Activated naive CD8-positive, alpha-beta T cell treated with anti-CD3 and anti-CD28 coated beads for 36 hours (primary cell): Measurements from ENCODE around the gene SYNE1. TPM values are rescaled to one million over a fixed set of nuclear protein-coding genes. Genes with fewer than 3 reads are reported as not detected.
"Not testable (repeated sequence)": the region's sequence is repeated elsewhere in the genome, so short reads cannot be mapped to it uniquely, and the experiment has no call there.

Experiments
- DNase-seq: peaks from one replicate; pipeline ENCODE4 v3.0.0; 2021
- H3K27ac Mint-ChIP-seq: one replicate; pipeline ENCODE4 v1.8.0; 2022; ENCODE audit warnings: mild to moderate bottlenecking, moderate library complexity, mixed read lengths
- H3K27me3 Mint-ChIP-seq: one replicate; pipeline ENCODE4 v1.8.0; 2022; ENCODE audit warnings: mild to moderate bottlenecking, mixed read lengths
- H3K36me3 Mint-ChIP-seq: one replicate; pipeline ENCODE4 v1.8.0; 2021; ENCODE audit warnings: mild to moderate bottlenecking, mixed read lengths
- H3K4me1 Mint-ChIP-seq: one replicate; pipeline ENCODE4 v1.8.0; 2021; ENCODE audit warnings: mixed read lengths
- H3K4me3 Mint-ChIP-seq: one replicate; pipeline ENCODE4 v1.8.0; 2022; ENCODE audit warnings: mild to moderate bottlenecking, moderate library complexity, mixed read lengths
- H3K9me3 Mint-ChIP-seq: one replicate; pipeline ENCODE4 v1.8.0; 2022; ENCODE audit warnings: mixed read lengths
- total RNA-seq, 2 experiments: library from RNA; stranded (reverse); gene quantifications; one replicate each; pipeline ENCODE4 v1.2.3, GENCODE V29; 2021

Gene SYNE1
- total RNA-seq, 2 experiments from 2014 or later: 21.9 to 26.7 TPM

DNA sequence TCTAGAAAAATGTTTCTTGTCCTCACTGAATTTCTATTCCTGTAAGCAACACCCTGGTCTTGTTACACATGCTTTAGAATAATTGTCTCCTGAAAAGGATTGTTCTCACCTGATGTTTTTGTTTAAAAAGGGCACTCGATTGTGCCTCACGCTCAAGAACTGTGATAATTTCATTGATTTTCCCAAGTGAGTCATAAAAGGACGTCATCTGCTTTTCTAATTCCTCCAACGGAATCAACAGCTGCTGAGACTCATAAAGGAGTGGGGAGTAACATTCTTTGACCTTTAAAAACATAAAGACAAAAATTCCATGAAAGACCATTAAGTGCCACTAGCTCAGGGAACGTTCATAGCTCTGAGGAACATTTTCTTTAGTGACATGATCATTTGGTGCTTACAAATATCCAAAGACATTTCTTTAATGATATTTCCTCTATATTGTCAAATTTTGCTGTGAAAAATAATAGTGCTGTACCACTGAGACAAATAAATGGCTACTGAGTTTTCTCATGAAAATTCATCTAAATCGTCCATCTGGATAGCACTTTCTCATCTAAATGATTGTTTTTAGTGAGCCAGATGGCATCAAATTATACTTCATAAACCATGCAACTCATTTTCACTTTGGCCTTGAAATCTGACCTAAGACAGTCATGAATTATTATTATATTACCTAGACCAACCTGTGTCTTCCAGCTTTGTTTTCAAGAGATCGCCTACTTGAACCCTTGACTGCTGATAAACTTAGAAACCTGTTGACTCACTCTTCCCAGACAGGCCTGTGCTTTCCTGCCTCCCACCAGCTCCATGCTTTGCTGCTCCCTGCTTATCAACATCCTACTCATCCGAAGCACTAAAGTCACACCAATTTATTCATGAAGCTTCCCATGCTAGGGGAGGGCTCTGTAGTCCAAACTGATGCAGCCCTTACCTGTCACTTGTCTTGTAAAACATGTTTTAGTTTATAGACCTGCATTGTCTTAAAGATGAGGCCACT, 178.2 kb downstream of the SYNE1 start:
- Mint-ChIP-seq H3K9me3 (no peaks in the 10 kb centered on the region), H3K36me3 (no peaks in the 10 kb centered on the region), H3K4me3 (no peak overlapping the region), H3K27me3 (peaks cover 20% of the 10 kb centered on the region), H3K27ac (no peak overlapping the region), H3K4me1 (peaks cover 10% of the 10 kb centered on the region)
- DNase-seq: no peak

DNA sequence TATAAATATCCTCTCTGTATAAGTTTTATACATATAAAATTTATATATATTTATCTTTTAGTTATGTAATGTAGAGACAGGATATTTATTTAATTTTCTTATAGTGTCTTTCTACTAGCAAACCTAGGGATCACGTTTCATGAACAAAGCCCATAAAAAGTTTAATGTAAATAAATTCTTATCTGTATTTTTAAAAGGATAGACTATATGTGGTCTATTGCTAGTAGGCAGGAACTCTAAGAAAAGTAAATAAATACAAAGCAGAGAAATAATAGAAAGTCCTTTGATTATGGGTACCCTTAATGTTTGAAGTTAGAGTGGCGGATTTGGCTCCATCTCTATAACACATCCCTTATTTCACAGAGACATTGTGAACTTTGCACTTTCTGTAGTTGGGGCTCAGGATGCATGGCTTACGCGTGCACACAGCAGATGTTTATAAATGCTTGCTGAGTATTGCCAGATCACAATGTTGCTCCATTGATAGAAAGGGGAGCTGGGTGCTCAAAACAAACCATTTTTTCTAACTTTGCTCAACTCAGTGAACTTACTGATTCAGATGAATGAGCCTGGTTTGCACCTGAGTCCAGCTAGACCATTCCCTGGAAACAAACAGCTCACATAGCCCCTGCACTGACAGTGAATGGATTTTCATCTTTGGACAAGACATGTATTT, 179.1 kb downstream of the SYNE1 start:
- Mint-ChIP-seq H3K4me1 (peaks cover 8% of the 10 kb centered on the region), H3K27ac (no peak overlapping the region), H3K4me3 (no peak overlapping the region), H3K9me3 (no peaks in the 10 kb centered on the region), H3K36me3 (no peaks in the 10 kb centered on the region), H3K27me3 (peaks cover 20% of the 10 kb centered on the region)
- DNase-seq: no peak

GRCh38 chr6:152454003-152454402, 183.2 kb downstream of the SYNE1 start:
- peaks cover 16% of the 10 kb centered on the region for H3K27me3 Mint-ChIP-seq
- no peak for DNase-seq
- no peaks in the 10 kb centered on the region for H3K36me3 Mint-ChIP-seq
- no peaks in the 10 kb centered on the region for H3K4me1 Mint-ChIP-seq
- peaks cover 2% of the 10 kb centered on the region for H3K9me3 Mint-ChIP-seq
- H3K4me3 Mint-ChIP-seq: no peak overlapping the region
- no peak overlapping the region for H3K27ac Mint-ChIP-seq

- no peaks in the 10 kb centered on the region for H3K4me1 Mint-ChIP-seq
- DNase-seq: no peak
- no peak overlapping the region for H3K4me3 Mint-ChIP-seq
- H3K9me3 Mint-ChIP-seq: peaks cover 2% of the 10 kb centered on the region
- H3K27ac Mint-ChIP-seq: no peak overlapping the region
- peaks cover 12% of the 10 kb centered on the region for H3K27me3 Mint-ChIP-seq
- no peaks in the 10 kb centered on the region for H3K36me3 Mint-ChIP-seq
These were observed 183.7 kb downstream of the SYNE1 start for GRCh38 chr6:152453421-152453820.

DNA sequence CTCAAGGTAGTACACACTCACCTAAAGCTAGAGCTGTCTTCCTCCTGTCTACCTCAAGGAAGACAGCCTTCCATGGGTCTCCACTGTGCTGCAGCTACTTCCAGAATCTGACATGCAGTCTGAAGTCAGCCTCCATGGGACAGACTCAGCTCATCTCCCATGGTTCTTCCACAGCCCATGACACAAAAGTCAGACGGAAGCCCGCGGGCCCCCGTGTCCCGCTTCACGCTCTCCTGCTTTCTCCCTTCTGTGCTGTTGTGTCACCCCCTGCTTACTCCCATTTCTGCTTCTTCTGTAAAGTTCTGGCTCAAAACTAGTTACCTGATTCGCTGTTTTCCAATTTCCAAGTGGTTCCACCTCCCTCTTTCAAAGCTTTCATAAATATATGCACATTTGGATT, 184.5 kb downstream of the SYNE1 start:
- H3K27me3 Mint-ChIP-seq: peaks cover 11% of the 10 kb centered on the region
- H3K27ac Mint-ChIP-seq: no peak overlapping the region
- H3K4me3 Mint-ChIP-seq: no peak overlapping the region
- no peaks in the 10 kb centered on the region for H3K36me3 Mint-ChIP-seq
- DNase-seq: no peak
- no peaks in the 10 kb centered on the region for H3K4me1 Mint-ChIP-seq
- H3K9me3 Mint-ChIP-seq: peaks cover 2% of the 10 kb centered on the region

DNA sequence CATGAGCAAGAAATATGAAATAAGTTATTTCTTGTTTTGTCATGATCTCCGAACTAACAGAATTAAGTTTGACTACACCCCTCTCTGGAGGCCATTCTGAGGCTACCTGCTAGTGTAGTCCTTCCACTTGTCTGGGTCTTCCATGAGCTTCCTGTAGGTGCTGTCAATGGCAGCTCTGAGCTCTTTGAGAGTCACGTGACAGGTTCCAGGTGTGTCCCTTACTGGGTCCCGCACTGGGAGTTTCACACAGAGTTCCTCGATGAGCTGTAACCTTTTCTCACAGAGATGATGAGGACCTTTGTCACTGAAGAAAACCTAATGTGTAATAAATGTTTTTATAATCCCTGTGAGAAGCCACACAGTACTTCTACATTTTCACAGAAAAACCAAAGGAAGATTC, 186.6 kb downstream of the SYNE1 start:
- Mint-ChIP-seq H3K9me3 (peaks cover 2% of the 10 kb centered on the region), H3K4me3 (no peak overlapping the region), H3K36me3 (no peaks in the 10 kb centered on the region), H3K4me1 (no peaks in the 10 kb centered on the region), H3K27ac (no peak overlapping the region), H3K27me3 (peaks cover 6% of the 10 kb centered on the region)
- no peak for DNase-seq

DNA sequence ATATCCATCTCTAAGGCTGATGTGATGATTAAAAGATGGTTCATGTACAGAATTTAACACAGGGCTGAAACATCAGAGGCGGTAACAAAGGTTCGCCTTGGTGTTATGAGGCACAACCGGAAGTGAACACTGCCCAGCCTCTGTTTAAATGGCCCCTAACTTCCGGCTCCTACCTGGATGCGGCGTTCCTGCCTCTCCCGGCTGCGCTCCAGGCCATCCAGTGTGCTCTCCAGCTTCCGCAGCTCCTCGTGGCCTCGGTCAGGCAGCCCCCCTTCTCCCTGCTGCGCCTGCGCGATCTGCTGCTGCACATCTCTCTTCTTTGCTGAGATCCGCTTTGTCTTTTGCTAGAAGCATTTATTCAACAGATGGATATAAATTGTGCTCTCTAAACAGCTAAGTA, 195.3 kb downstream of the SYNE1 start:
- H3K27ac Mint-ChIP-seq: no peak overlapping the region
- H3K36me3 Mint-ChIP-seq: no peaks in the 10 kb centered on the region
- H3K27me3 Mint-ChIP-seq: no peaks in the 10 kb centered on the region
- DNase-seq: no peak
- no peak overlapping the region for H3K4me3 Mint-ChIP-seq
- H3K9me3 Mint-ChIP-seq: no peaks in the 10 kb centered on the region
- H3K4me1 Mint-ChIP-seq: no peaks in the 10 kb centered on the region

DNA sequence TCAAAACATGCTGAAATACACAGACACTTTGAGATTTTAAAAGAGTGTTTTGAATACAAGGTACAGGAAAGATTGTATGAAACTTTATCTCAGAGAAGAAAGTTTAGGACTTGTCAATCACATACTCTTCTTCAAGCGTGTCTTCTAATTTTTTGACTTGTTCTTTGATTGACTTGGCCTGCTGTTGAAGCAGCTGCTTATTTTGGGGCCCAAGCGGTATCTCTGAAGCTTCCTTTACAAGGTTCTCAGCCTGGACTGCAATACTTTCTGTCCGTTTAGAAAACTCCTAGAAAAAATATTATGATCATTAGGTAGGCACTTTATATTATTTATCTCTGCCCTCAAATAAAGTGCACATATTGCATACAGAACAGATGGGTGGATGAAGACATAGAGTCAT, 201.3 kb downstream of the SYNE1 start:
- Mint-ChIP-seq H3K27me3 (peaks cover 3% of the 10 kb centered on the region), H3K4me1 (no peaks in the 10 kb centered on the region), H3K27ac (no peak overlapping the region), H3K36me3 (no peaks in the 10 kb centered on the region), H3K9me3 (no peaks in the 10 kb centered on the region), H3K4me3 (no peak overlapping the region)
- DNase-seq: no peak

- peaks cover 3% of the 10 kb centered on the region for H3K27me3 Mint-ChIP-seq
- no peak overlapping the region for H3K27ac Mint-ChIP-seq
- DNase-seq: no peak
- no peaks in the 10 kb centered on the region for H3K36me3 Mint-ChIP-seq
- no peak overlapping the region for H3K4me3 Mint-ChIP-seq
- no peaks in the 10 kb centered on the region for H3K4me1 Mint-ChIP-seq
- H3K9me3 Mint-ChIP-seq: no peaks in the 10 kb centered on the region
These were observed 204.4 kb downstream of the SYNE1 start for GRCh38 chr6:152432758-152433157.

DNA sequence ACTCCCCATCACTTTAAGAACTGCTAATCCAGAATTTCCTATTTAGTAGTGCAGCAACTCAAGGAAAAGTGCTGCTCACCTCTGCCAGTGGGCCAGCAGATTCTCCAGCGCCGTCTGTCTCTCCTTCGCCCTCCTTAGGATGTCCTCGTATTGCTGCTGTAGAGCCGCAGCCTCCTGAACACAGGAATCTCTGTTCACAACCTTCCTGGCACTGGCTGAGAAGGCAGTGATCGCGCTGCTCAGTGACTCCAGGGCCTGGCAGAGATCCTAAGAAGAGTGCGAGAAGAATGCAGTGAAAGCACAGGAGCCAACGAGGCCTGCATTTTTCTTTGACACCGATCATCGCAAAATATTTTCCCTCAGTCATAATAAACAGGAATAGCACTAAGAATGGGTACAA, 209.0 kb downstream of the SYNE1 start:
- no peak for DNase-seq
- Mint-ChIP-seq H3K27me3 (peaks cover 6% of the 10 kb centered on the region), H3K27ac (no peak overlapping the region), H3K4me3 (no peak overlapping the region), H3K36me3 (no peaks in the 10 kb centered on the region), H3K4me1 (no peaks in the 10 kb centered on the region), H3K9me3 (no peaks in the 10 kb centered on the region)

GRCh38 chr6:152426276-152426675, 210.9 kb downstream of the SYNE1 start:
- H3K36me3 Mint-ChIP-seq: no peaks in the 10 kb centered on the region
- H3K4me3 Mint-ChIP-seq: no peak overlapping the region
- peaks cover 2% of the 10 kb centered on the region for H3K9me3 Mint-ChIP-seq
- no peak overlapping the region for H3K27ac Mint-ChIP-seq
- H3K4me1 Mint-ChIP-seq: no peaks in the 10 kb centered on the region
- H3K27me3 Mint-ChIP-seq: peaks cover 4% of the 10 kb centered on the region
- no peak for DNase-seq

- H3K27me3 Mint-ChIP-seq: peaks cover 4% of the 10 kb centered on the region
- no peaks in the 10 kb centered on the region for H3K4me1 Mint-ChIP-seq
- DNase-seq: no peak
- no peak overlapping the region for H3K4me3 Mint-ChIP-seq
- H3K9me3 Mint-ChIP-seq: peaks cover 4% of the 10 kb centered on the region
- no peak overlapping the region for H3K27ac Mint-ChIP-seq
- H3K36me3 Mint-ChIP-seq: peaks cover 3% of the 10 kb centered on the region
These were observed 213.7 kb downstream of the SYNE1 start for GRCh38 chr6:152423216-152424103.

- H3K4me1 Mint-ChIP-seq, H3K4me3 Mint-ChIP-seq, H3K36me3 Mint-ChIP-seq, DNase-seq, H3K27ac Mint-ChIP-seq, H3K9me3 Mint-ChIP-seq: not testable (repeated sequence)
- H3K27me3 Mint-ChIP-seq: peaks cover 15% of the 10 kb centered on the region
These were observed 215.7 kb downstream of the SYNE1 start for GRCh38 chr6:152421496-152421895.

GRCh38 chr6:152420696-152421095, 216.5 kb downstream of the SYNE1 start:
- no peak overlapping the region for H3K27ac Mint-ChIP-seq
- no peak for DNase-seq
- H3K9me3 Mint-ChIP-seq: peaks cover 4% of the 10 kb centered on the region
- H3K4me3 Mint-ChIP-seq: no peak overlapping the region
- H3K4me1 Mint-ChIP-seq: no peaks in the 10 kb centered on the region
- peaks cover 19% of the 10 kb centered on the region for H3K27me3 Mint-ChIP-seq
- peaks cover 3% of the 10 kb centered on the region for H3K36me3 Mint-ChIP-seq

DNA sequence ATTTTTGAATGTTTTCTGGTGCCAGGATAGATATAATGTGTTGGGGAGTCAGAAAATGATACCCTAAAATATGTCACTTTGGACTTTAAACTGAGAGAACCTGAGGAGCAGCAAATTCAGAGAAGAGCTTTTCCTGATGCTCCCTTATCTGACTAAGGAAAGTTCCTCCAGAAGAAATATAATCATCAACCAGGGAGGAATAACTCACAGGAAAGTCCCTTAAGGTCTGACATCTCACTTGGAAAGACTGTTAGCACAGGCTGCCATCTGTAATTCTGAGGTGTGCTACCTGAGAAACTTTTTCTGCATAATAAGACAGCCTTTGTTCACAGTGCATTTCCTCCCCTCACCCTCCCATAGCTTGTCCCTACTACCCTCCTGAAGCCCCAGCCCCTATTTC, 218.6 kb downstream of the SYNE1 start:
- Mint-ChIP-seq H3K4me3 (no peak overlapping the region), H3K9me3 (peaks cover 4% of the 10 kb centered on the region), H3K27me3 (peaks cover 20% of the 10 kb centered on the region), H3K27ac (no peak overlapping the region), H3K36me3 (peaks cover 3% of the 10 kb centered on the region), H3K4me1 (no peaks in the 10 kb centered on the region)
- no peak for DNase-seq
